Thyroid gland (tissue), 4 donors: ENCODE data around the gene C19orf85.

Source experiments
- CTCF ChIP-seq, 6 experiments: fragments of 200-600 bp in 3 of 6; fragments of 450-650 bp in 3 of 6; sonication (generic) in 3 of 6; IDR thresholded peaks; one replicate each; pipeline ENCODE4 v1.5.1; 2016 to 2019; ENCODE audit warnings: antibody characterized with exemption in 6 of 6, mild to moderate bottlenecking in 2 of 6, inconsistent platforms in 1 of 6, moderate library complexity in 1 of 6
- POLR2A ChIP-seq, 2 donors: fragments of 450-650 bp; IDR thresholded peaks; one replicate each; pipeline ENCODE4 v1.6.1; 2017; ENCODE audit warnings: antibody characterized with exemption in 2 of 2, mild to moderate bottlenecking in 2 of 2, moderate library complexity in 1 of 2

GRCh38 chr19:55443824-55444480, 20.6 kb downstream of the C19orf85 start:
- TF ChIP-seq CTCF (IDR thresholded peaks at IDR 0.05): no peak
- no peak for TF ChIP-seq POLR2A (IDR thresholded peaks at IDR 0.05)
